Brain microvascular endothelial cell (primary cell): ENCODE results near the gene MYO3B.

Experiments used
- DNase-seq: peaks from one replicate; pipeline ENCODE4 v3.0.0-alpha.2; 2020
- H3K27ac ChIP-seq: fragments of 250-450 bp; sonication (Bioruptor Pico); 2 replicates; pipeline ENCODE4 v1.5.1; 2020; ENCODE audit warnings: mild to moderate bottlenecking, moderate library complexity
- H3K27me3 ChIP-seq: fragments of 250-450 bp; sonication (Bioruptor Pico); replicated peaks from 2 replicates; pipeline ENCODE4 v1.5.1; 2020; ENCODE audit warnings: mild to moderate bottlenecking
- H3K36me3 ChIP-seq: fragments of 250-450 bp; sonication (Bioruptor Pico); replicated peaks from 2 replicates; pipeline ENCODE4 v1.5.1; 2020; ENCODE audit warnings: mild to moderate bottlenecking
- H3K4me3 ChIP-seq: 2 replicates; pipeline ENCODE4 v1.5.1; 2011; ENCODE audit warnings: low read depth, mild to moderate bottlenecking, control low read depth, low read length, moderate library complexity
- in situ Hi-C: cut with HindIII; loops from 2 replicates; pipeline ENCODE4 v1.10.0; 2017; ENCODE audit warnings: low sequenced_read_pairs, low pct_ligation_motif_present
- TF ChIP-seq, protein P1 (sequence below): IDR thresholded peaks from 2 replicates; pipeline ENCODE4 v1.5.1; 2011; ENCODE audit warnings: low read depth, mild to moderate bottlenecking, moderate library complexity, low read length, control low read depth, inconsistent platforms; ENCODE audit errors: missing control alignments

The MYO3B gene

DNA sequence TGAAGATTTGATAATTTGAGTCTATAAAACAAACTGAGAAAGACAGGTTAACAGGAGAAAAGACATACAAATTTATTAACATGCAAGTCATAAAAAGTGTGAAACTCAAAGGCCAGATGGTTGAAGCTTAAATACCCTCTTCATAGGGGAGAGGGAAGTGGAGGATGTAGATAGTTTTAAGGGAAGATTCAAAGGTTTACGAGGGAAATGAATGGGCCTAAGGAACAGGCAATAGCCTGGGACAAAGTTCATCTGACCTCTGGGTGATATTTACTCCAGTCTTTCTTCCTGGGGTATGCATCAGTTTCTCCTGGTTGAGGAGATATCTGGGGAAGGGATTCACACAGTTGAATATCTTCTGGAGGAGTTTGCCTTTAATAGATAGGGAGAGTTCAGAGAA, 322.2 kb downstream of the MYO3B start:
- TF ChIP-seq, protein P1, sequence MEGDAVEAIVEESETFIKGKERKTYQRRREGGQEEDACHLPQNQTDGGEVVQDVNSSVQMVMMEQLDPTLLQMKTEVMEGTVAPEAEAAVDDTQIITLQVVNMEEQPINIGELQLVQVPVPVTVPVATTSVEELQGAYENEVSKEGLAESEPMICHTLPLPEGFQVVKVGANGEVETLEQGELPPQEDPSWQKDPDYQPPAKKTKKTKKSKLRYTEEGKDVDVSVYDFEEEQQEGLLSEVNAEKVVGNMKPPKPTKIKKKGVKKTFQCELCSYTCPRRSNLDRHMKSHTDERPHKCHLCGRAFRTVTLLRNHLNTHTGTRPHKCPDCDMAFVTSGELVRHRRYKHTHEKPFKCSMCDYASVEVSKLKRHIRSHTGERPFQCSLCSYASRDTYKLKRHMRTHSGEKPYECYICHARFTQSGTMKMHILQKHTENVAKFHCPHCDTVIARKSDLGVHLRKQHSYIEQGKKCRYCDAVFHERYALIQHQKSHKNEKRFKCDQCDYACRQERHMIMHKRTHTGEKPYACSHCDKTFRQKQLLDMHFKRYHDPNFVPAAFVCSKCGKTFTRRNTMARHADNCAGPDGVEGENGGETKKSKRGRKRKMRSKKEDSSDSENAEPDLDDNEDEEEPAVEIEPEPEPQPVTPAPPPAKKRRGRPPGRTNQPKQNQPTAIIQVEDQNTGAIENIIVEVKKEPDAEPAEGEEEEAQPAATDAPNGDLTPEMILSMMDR: no peak
- in situ Hi-C loops: no loop called here
- Histone ChIP-seq H3K36me3 (no peaks in the 10 kb centered on the region), H3K27me3 (no peaks in the 10 kb centered on the region), H3K27ac (no peak overlapping the region), H3K4me3 (no peak overlapping the region)
- no peak for DNase-seq

DNA sequence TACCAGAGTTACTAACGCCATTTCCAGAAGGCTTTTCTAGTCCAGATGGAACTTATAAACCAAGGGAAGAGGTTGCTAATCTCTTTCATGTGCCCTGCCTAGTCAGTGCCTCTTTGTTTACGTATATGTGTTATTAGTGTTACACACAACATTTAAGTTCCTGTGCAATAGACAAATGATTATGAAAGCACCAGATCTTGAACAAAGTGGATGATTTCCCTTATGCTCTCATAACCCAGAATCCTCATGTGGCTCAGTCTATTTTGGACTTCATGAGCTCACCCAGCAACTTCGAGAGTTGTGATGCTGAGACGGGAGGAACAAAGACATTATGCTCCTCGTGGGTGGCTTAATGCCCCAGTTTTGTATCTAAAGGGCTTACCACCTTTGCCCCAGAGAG, 322.8 kb downstream of the MYO3B start:
- DNase-seq: no peak
- no peak overlapping the region for H3K27ac ChIP-seq
- H3K36me3 ChIP-seq: no peaks in the 10 kb centered on the region
- TF ChIP-seq, protein P1: no peak
- H3K4me3 ChIP-seq: no peak overlapping the region
- in situ Hi-C loops: no loop called here
- no peaks in the 10 kb centered on the region for H3K27me3 ChIP-seq

DNA sequence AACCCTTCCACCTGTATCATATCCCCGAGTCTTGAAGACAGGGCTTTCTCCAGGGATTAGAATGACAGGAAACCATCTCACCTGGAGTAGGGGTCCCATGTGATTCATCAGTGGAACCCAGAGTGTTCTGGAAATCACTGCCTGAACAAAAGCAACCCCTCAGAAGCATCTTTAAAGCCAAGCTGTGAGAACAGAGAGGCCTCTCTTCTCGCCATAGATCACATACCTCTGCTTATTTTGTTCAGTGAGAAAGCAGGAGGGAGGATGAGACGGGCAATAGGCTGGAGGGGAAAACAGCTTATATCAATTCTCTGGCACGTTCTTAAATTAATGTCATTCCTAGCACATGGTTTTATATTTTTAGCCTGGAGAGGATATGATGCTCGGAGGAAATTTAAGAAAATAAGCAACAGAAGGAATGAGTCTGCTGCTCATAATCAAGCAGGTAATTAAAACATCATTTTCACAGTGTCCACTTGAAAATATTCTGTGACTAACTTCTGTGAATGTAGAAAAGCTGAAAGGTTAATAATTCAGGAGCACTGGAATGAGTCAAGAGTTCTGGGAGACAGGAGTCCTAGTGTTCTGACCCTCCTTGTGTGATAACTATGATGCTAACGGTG, 323.6 kb downstream of the MYO3B start:
- Histone ChIP-seq H3K27me3 (no peaks in the 10 kb centered on the region), H3K4me3 (no peak overlapping the region), H3K36me3 (no peaks in the 10 kb centered on the region), H3K27ac (no peak overlapping the region)
- TF ChIP-seq, protein P1: no peak
- no peak for DNase-seq
- in situ Hi-C loops: no loop called here

DNA sequence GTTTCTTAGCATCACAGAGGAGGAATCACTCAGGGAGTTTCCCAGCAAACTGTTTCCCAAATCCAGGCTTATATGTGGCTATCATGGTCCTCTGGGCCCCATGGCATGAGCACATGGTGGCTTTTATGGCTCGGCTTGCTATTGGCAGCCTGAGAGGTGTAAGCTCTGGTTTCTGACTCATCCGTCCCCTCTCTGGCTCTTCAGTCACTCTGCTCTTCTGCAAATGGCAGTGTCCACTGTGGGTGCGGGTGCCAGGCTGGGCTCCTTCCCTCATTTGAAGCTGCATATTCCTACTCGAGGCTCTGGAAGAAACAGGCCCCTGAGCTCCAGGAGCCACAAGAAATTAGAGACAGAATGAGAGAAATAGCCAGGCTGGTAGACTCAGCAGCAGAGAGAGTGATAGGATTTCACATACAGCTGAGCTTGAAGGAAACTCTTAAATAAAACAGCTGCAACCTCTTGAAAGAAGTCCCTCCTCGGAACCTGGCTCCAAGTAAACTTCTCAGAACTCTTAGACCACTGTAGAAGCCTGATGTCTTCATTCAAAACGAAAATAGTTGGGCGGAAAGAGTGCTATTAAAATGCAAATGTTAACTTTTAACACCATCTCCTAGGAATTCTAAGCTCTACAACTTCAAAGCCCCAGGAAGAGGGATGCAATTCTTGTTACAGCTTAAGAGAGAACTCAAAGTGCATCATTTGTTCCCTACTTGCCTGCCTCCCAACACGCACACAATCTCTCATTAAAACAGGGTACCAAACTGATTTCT, 324.6 kb downstream of the MYO3B start:
- H3K4me3 ChIP-seq: no peak overlapping the region
- H3K36me3 ChIP-seq: no peaks in the 10 kb centered on the region
- H3K27me3 ChIP-seq: no peaks in the 10 kb centered on the region
- TF ChIP-seq, protein P1: no peak
- no peak for DNase-seq
- in situ Hi-C loops: no loop called here
- H3K27ac ChIP-seq: no peak overlapping the region

DNA sequence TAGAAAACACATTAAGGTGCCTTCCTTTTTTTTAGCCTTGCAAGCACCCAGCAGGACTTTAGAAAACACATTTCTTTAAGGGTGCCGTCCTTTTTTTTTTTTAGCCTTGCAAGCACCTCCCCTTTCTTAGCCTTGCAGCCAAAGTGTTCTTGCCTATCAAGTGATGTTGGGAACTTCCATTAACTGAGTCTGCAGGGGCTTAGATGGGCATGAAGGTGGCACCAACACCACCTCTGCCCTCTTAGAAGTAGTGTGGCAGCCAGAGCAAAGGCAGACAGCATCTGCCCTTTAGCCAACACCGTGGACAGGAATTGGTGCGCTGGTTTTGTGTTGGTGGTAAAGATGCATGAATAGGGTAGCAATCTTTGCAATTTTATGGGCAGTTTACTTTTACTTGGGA, 325.6 kb downstream of the MYO3B start:
- DNase-seq: no peak
- Histone ChIP-seq H3K4me3 (no peak overlapping the region), H3K27ac (no peak overlapping the region), H3K36me3 (no peaks in the 10 kb centered on the region), H3K27me3 (no peaks in the 10 kb centered on the region)
- in situ Hi-C loops: no loop called here
- TF ChIP-seq, protein P1: no peak
